GM10266 (cell line): ENCODE data around the gene COL2A1.

Experiments used
- DNase-seq: peaks from one replicate; pipeline ENCODE4 v3.0.0; 2012; ENCODE audit errors: extremely low spot score
- CTCF ChIP-seq: IDR thresholded peaks from 2 replicates; pipeline ENCODE4 v1.5.1; 2012; ENCODE audit warnings: mild to moderate bottlenecking, low read depth; ENCODE audit not compliant: control insufficient read depth, insufficient read depth; ENCODE audit errors: missing control alignments

The COL2A1 gene

DNA sequence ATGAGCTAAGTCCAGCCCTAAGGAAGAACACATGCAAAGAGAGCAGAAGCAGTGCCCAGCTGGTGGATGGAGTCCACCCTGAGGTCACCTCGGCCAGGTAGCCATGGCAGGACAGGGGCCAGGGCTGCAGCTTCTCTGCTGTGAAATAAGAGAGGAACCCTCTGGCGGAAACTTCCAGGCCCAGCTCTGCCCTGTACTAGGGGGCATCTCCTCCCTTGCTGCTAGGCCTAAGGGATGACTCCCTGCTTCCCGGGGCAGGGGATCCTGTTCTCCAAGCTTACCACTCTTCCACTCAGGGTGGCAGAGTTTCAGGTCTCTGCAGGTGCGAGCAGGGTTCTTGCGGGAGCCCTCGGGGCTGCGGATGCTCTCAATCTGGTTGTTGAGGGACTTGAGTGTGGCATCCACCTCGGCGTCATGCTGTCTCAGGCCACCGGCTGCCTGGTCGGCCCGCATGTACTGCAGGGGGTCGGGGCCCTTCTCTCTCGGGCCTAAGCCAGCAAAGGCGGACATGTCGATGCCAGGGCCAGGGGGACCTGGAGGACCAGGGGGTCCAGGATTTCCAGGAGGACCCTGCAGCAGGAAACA, 29.1 kb downstream of the COL2A1 start:
- DNase-seq, result no peak
- no peak for TF ChIP-seq CTCF

DNA sequence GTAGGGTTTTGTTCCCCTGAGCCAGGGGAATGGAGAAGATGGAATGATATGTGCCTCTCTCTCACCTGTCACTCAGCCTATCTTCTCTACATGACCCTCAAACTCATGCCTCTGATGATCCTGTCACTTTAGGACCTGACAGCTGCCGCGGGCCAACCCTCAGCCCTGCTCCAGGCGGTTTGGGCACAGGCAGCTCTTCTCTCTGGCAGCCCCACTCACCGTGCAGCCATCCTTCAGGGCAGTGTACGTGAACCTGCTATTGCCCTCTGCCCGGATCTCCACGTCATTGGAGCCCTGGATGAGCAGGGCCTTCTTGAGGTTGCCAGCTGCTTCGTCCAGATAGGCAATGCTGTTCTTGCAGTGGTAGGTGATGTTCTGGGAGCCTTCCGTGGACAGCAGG, 30.4 kb downstream of the COL2A1 start:
- DNase-seq, result no peak
- TF ChIP-seq CTCF, result no peak

DNA sequence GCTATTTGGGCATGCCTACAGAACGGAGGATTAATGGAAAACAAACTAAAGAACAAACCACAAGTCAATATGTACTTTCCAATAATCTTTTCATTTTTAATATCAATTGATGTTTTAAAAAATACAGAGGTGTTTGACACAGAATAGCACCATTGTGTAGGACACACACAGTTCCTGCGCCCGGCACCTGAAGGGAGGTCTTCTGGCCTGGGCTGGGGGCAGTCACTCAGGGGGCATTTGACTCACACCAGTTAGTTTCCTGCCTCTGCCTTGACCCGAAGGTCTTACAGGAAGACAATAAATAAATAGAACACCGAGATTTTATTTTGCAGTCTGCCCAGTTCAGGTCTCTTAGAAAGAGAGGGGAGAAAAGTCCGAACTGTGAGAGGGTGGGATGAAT, 31.4 kb downstream of the COL2A1 start:
- no peak for DNase-seq

GRCh38 chr12:47970843-47971242, 33.4 kb downstream of the COL2A1 start:
- DNase-seq, result no peak
- no peak for TF ChIP-seq CTCF

More for the DNA sequence above, 31.4 kb downstream of the COL2A1 start:
- no peak for TF ChIP-seq CTCF

DNA sequence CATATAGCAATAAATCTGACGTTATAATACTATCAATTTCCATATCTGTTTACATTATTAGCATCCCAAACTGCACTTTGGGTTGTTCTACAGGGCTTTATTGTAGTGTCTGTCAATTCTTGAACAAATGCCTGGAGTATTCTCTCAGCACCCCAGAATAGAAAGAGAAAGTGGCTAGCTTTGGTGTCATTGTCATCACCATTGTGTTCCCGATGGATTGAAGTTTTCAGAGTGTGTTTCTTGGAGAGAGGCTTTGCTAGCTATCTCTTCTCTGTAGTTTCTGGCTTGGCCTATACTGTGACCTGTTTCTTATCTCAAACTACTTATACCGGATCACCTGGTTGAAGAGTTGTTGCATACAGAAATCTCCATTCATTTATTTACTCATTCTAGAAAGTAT, 34.4 kb downstream of the COL2A1 start:
- no peak for TF ChIP-seq CTCF
- no peak for DNase-seq

DNA sequence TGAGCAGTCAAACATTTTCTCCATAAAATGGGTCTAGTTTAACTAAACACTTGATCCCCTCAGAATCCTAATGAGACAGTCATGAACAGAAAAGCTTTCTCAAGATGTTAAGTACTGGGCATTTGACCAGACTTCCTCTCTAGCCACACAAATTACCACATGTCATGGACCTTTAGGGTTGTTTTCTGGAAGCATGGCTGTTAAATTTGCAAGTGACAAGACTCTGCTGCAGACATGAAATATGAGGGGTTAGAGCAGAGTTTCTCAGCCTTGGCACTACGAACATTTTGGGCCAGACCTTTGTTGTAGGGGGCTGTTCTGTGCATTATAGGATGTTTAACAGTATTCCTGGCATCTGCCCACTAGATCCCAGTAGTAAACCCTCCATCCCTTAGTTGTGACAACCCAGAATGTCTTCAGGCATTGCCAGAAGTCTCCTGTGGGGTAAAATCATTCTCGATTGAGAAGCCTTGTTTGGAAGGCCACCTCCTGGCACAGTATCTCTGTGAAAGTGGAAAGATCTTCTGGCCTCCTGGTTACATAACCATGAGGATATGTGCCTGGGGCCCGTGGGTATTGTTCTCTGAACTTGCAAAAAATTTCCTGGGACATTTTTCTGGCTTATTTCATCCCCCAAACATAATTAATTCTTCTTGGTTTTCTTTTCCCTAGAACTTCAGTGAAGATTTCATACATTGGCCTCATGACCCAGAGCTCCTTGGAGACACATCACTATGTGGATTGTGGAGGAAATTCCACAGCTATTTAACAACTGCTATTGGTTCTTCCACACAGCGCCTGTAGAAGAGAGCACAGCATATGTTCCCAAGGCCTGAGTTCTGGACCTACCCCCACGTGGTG, 36.6 kb downstream of the COL2A1 start:
- TF ChIP-seq CTCF, result no peak
- no peak for DNase-seq

DNA sequence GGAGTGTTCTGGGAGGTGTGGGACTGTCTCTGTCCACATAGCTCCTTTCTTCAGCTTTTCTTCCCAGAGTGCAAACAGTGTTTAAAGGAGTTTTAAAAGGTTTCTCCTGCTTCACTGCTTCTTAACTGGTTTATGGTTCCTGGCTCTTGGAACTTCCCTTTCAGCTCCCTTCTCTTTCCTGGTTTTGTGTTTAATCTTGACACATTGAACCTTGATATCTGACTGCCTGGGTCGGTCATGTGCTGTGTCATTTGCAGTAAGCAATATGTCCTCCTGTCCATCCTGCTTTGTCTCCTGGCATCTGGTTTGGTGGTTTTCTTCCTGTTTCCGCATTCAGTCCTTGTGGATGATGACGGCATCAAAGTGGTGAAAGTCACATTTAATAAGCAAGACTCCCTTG, 38.7 kb downstream of the COL2A1 start:
- TF ChIP-seq CTCF, result no peak
- DNase-seq, result no peak
